ENCODE data around the gene FAM111A. TPM values are rescaled to one million over a fixed set of nuclear protein-coding genes. Genes with fewer than 3 reads are reported as not detected.
A peak's percentile ranks its signal among the peaks of the same experiment; 100 is the strongest.
"Not testable (repeated sequence)": the region's sequence is repeated elsewhere in the genome, so short reads cannot be mapped to it uniquely, and the experiment has no call there.

Gene FAM111A
- total RNA-seq, 2 donors from 2014 or later, result 4.5 to 9.5 TPM

GRCh38 chr11:59106363-59107336 is 36.0 kb upstream of the FAM111A start, which contains the start of gene FAM111B:
Gene FAM111B (plus strand): TSS chr11:59107237. CDS start chr11:59109626, 2,389 bp downstream.
- Histone ChIP-seq H3K9me3 (no peaks in the 10 kb centered on the region), H3K27me3 (no peaks in the 10 kb centered on the region), H3K4me3 (peak within 1 kb of the TSS; percentile 37 to 53), H3K27ac (peak within 1 kb of the TSS in 1 of 2 donors; percentile 23), H3K4me1 (peaks cover 0 to 11% of the 10 kb centered on the region in 2 donors), H3K36me3 (no peaks in the 10 kb centered on the region)
- peak; percentile 88 for DNase-seq (ENCODE audit: low spot score)
- TF ChIP-seq CTCF (IDR thresholded peaks at IDR 0.05), result peak in 1 of 2 donors; percentile 10

- not testable (repeated sequence) for H3K27ac ChIP-seq; H3K27me3 ChIP-seq; H3K9me3 ChIP-seq; DNase-seq (ENCODE audit: low spot score); H3K36me3 ChIP-seq
- Histone ChIP-seq H3K4me3 (peak overlapping the region in 1 of 2 donors; percentile 53), H3K4me1 (peaks cover 0 to 11% of the 10 kb centered on the region in 2 donors)
These were observed 34.9 kb upstream of the FAM111A start for GRCh38 chr11:59107721-59108120.

DNA sequence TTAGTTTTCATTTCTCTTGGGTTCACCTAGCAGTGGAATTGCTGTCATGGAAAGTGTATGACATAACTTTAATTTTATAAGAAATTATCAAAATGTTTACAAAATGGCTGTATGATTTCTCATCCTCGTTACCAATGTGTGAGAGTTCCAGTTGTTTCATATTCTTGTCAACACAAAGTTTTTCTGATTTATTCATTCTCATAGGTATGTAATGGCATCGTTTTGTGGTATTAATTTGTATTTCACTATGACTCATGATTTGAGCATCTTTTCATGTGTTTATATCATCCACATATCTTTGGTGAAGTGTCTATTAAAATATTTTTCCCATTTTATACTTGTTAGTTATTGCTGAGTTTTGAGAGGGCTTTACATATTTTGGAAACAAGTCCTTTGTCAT is 30.2 kb upstream of the FAM111A start:
- Histone ChIP-seq H3K4me1 (no peaks in the 10 kb centered on the region), H3K27me3 (no peaks in the 10 kb centered on the region), H3K27ac (no peak overlapping the region), H3K36me3 (no peaks in the 10 kb centered on the region), H3K4me3 (no peak overlapping the region), H3K9me3 (peaks cover 0 to 2% of the 10 kb centered on the region in 2 donors)
- DNase-seq (ENCODE audit: low spot score), result no peak
- TF ChIP-seq CTCF (IDR thresholded peaks at IDR 0.05), result no peak

DNA sequence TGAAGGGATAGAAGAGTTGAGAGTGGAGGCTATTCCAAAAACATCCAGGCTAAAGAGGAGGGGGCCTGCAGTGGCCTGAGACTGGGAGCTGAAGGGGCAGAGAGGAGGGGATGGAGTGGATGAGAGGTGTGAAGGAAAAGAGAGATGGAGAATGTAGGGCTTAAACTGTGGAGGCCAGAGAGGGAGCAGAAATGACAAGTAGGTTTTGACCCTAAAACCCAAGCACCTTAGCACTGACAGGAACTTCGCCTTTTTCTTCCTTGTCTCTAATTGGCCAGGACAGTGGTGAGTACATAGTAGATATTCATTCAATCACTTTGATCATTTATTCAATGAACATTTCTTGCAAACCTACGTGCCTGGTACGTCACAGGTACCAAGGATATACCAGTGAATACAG is 28.3 kb upstream of the FAM111A start:
- Histone ChIP-seq H3K36me3 (no peaks in the 10 kb centered on the region), H3K27me3 (no peaks in the 10 kb centered on the region), H3K27ac (no peak overlapping the region), H3K9me3 (peaks cover 0 to 21% of the 10 kb centered on the region in 2 donors), H3K4me1 (no peaks in the 10 kb centered on the region), H3K4me3 (no peak overlapping the region)
- TF ChIP-seq CTCF (IDR thresholded peaks at IDR 0.05), result no peak
- DNase-seq (ENCODE audit: low spot score), result no peak

DNA sequence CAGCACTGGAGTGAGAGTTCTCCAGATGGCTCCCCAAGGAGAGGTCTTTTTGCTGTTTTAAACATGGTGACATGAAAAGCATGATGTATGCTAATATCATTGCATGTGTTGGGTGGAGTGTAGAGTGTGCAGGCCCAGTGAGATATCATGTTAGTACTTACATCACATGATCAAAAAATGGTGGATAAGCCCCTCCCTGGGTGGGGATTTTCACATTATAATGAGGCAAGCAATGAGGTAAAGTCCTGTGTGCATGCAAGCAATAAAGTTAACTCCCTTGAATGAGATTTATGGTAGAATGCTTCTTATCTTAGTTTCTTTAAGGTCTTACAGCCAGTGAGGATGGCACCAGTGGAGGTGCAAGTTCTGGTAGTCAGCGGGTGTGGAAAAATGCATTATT is 27.1 kb upstream of the FAM111A start:
- DNase-seq (ENCODE audit: low spot score), result no peak
- no peak for TF ChIP-seq CTCF (IDR thresholded peaks at IDR 0.05)
- Histone ChIP-seq H3K27ac (no peak overlapping the region), H3K27me3 (no peaks in the 10 kb centered on the region), H3K4me1 (no peaks in the 10 kb centered on the region), H3K4me3 (no peak overlapping the region), H3K9me3 (peaks cover 0 to 21% of the 10 kb centered on the region in 2 donors), H3K36me3 (no peaks in the 10 kb centered on the region)

DNA sequence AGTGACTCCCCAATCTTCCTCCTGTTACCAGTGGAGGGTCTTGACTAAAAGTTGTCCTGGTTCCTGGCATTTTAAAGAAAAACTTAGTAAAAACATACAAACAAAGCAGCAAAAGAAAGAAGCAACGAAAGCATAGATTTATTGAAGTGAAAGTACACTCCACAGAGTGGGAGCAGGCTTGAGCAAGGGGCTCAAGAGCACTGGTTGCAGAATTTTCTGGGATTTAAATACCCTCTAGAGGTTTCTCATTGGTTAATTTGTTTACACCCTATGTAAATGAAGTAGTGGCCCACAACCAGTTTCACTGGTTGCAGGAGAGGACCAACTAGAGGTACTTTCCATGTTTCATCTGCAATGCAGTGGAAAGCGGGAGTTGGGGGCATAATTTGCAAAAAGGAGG is 24.9 kb upstream of the FAM111A start:
- no peak for DNase-seq (ENCODE audit: low spot score)
- Histone ChIP-seq H3K27ac (no peak overlapping the region), H3K4me3 (no peak overlapping the region), H3K36me3 (no peaks in the 10 kb centered on the region), H3K4me1 (no peaks in the 10 kb centered on the region), H3K27me3 (no peaks in the 10 kb centered on the region), H3K9me3 (peaks cover 0 to 21% of the 10 kb centered on the region in 2 donors)
- no peak for TF ChIP-seq CTCF (IDR thresholded peaks at IDR 0.05)
